Endothelial cell of umbilical vein (primary cell): ENCODE results near the gene TMEM19. TPM values are rescaled to one million over a fixed set of nuclear protein-coding genes. Genes with fewer than 3 reads are reported as not detected.

Experiments
- BruUV-seq: library from RNA; stranded (reverse); fragments of 400-500 nt; replicated peaks from 2 replicates; lab custom pipeline; 2021; lab: Mats Ljungman, UMichigan
- CTCF ChIA-PET: fragments of 300-600, 350-600 bp; sonication (Branson Sonifier 250); formaldehyde crosslinking; loops from one replicate; lab custom pipeline; 2021; ENCODE audit warnings: antibody characterized with exemption, inconsistent platforms; lab: Charles Lee
- POLR2A ChIA-PET: fragments of 300-600, 350-600 bp; sonication (Branson Sonifier 250); formaldehyde crosslinking; loops from one replicate; lab custom pipeline; 2021; ENCODE audit warnings: antibody characterized with exemption, inconsistent platforms; lab: Charles Lee
- DNase-seq: peaks from one replicate; pipeline ENCODE4 v3.0.0-alpha.2; 2011; ENCODE audit warnings: low read depth, low spot score
- FAIRE-seq: peaks from 2 replicates; lab custom pipeline; 2011; peaks lifted over from hg19 to GRCh38; lab: Jason Lieb, UNC
- H2AFZ ChIP-seq: 2 replicates; pipeline ENCODE4 v1.6.0; 2012; ENCODE audit warnings: low read depth, low read length, control low read depth, inconsistent platforms
- H3K27ac ChIP-seq: 2 replicates; pipeline ENCODE4 v1.5.1; 2011; ENCODE audit warnings: low read depth, mild to moderate bottlenecking, control low read depth, low read length, moderate library complexity; ENCODE audit not compliant: insufficient read depth
- H3K27me3 ChIP-seq, 2 experiments: 2 replicates each; pipeline versions ENCODE4 v1.6.0 to v1.6.1; 2011; ENCODE audit warnings: low read length in 2 of 2, mixed read lengths in 1 of 2; ENCODE audit not compliant: control insufficient read depth in 2 of 2, insufficient read depth in 2 of 2
- H3K36me3 ChIP-seq, 2 experiments: 2 replicates in 1 of 2; 3 replicates in 1 of 2; pipeline ENCODE4 v1.5.1; 2011; ENCODE audit warnings: low read length in 2 of 2, mild to moderate bottlenecking in 1 of 2, moderate library complexity in 1 of 2; ENCODE audit not compliant: control insufficient read depth in 2 of 2, insufficient read depth in 2 of 2; ENCODE audit errors: extremely low read depth in 1 of 2
- H3K4me1 ChIP-seq: 3 replicates; pipeline ENCODE4 v1.5.1; 2011; ENCODE audit warnings: mild to moderate bottlenecking, low read length; ENCODE audit not compliant: control insufficient read depth, insufficient read depth; ENCODE audit errors: extremely low read depth
- H3K4me2 ChIP-seq: 2 replicates; pipeline ENCODE4 v1.6.1; 2011; ENCODE audit warnings: low read length, control low read depth, mixed read lengths; ENCODE audit not compliant: insufficient read depth
- H3K4me3 ChIP-seq, 3 experiments: fragments of 200-600 bp in 1 of 3; sonication (generic), shearing (Covaris generic) in 1 of 3; replicated peaks in 1 of 3; 2 replicates each; pipeline ENCODE4 v1.5.1; 2011 to 2016; ENCODE audit warnings: control low read depth in 3 of 3, low read length in 3 of 3, mild to moderate bottlenecking in 2 of 3, inconsistent platforms in 1 of 3, low read depth in 1 of 3, moderate library complexity in 1 of 3; ENCODE audit not compliant: insufficient read depth in 1 of 3
- H3K79me2 ChIP-seq: 2 replicates; pipeline ENCODE4 v1.6.0; 2012; ENCODE audit warnings: low read length, inconsistent platforms; ENCODE audit not compliant: control insufficient read depth, insufficient read depth
- H3K9ac ChIP-seq: replicated peaks from 2 replicates; pipeline ENCODE3; 2011; ENCODE audit warnings: low read length, control low read depth; ENCODE audit not compliant: insufficient read depth; ENCODE audit errors: extremely low read depth
- H3K9me1 ChIP-seq: replicated peaks from 3 replicates; pipeline ENCODE4 v1.6.0; 2011; ENCODE audit warnings: mild to moderate bottlenecking, low read length; ENCODE audit not compliant: control insufficient read depth, insufficient read depth; ENCODE audit errors: extremely low read depth
- H3K9me3 ChIP-seq: replicated peaks from 2 replicates; pipeline ENCODE4 v1.5.1; 2012; ENCODE audit warnings: low read length, inconsistent platforms; ENCODE audit not compliant: control insufficient read depth, insufficient read depth
- H4K20me1 ChIP-seq: replicated peaks from 2 replicates; pipeline ENCODE3; 2011; ENCODE audit warnings: mild to moderate bottlenecking, low read length; ENCODE audit not compliant: control insufficient read depth, insufficient read depth; ENCODE audit errors: extremely low read depth
- CTCF ChIP-seq, 2 donors: IDR thresholded peaks; 1 replicate in 1 of 2; 2 replicates in 1 of 2; pipeline ENCODE4 v1.5.1; 2011; ENCODE audit warnings: low read length in 2 of 2, mild to moderate bottlenecking in 2 of 2, moderate library complexity in 2 of 2, control low read depth in 1 of 2, inconsistent platforms in 1 of 2, low read depth in 1 of 2; ENCODE audit not compliant: insufficient read depth in 1 of 2; ENCODE audit errors: extremely low read depth in 1 of 2
- JUN ChIP-seq: IDR thresholded peaks from 2 replicates; pipeline ENCODE4 v1.6.1; 2011; ENCODE audit warnings: borderline replicate concordance, low read depth; ENCODE audit not compliant: insufficient read length, insufficient read depth
- POLR2A ChIP-seq: IDR thresholded peaks from 2 replicates; pipeline ENCODE4 v1.6.1; 2012; ENCODE audit warnings: low read depth, mild to moderate bottlenecking, control low read depth, low read length
- dilution Hi-C: fragments of 300-500 bp; cut with MboI; formaldehyde crosslinking; loops from one replicate; pipeline ENCODE4 v1.15.0; 2019; ENCODE audit warnings: low sequenced_read_pairs; ENCODE audit not compliant: extremely low pct_ligation_motif_present
- intact Hi-C: fragments of 100-400 bp; cut with micrococcal nuclease; formaldehyde crosslinking; loops from one replicate; pipeline ENCODE4 v1.10.0; 2022
- polyA plus RNA-seq, 4 experiments: library from polyadenylated mRNA; depleted of rRNA in 3 of 4; stranded (reverse) in 3 of 4; unstranded in 1 of 4; fragments of >200 nt; gene quantifications; 2 replicates each; pipeline versions ENCODE4 v1.2.1 to v1.2.3, GENCODE V29; 2011 to 2012; ENCODE audit warnings: missing spikeins in 1 of 4
- total RNA-seq: library from RNA; stranded (reverse); gene quantifications from 2 replicates; pipeline ENCODE4 v1.2.3, GENCODE V29; 2021

Gene TMEM19
- total and polyA plus RNA-seq, 2 donors (not counting 3 experiments of a cell fraction or from before 2014, with no cell fraction given): 20.4 to 23.8 TPM

DNA sequence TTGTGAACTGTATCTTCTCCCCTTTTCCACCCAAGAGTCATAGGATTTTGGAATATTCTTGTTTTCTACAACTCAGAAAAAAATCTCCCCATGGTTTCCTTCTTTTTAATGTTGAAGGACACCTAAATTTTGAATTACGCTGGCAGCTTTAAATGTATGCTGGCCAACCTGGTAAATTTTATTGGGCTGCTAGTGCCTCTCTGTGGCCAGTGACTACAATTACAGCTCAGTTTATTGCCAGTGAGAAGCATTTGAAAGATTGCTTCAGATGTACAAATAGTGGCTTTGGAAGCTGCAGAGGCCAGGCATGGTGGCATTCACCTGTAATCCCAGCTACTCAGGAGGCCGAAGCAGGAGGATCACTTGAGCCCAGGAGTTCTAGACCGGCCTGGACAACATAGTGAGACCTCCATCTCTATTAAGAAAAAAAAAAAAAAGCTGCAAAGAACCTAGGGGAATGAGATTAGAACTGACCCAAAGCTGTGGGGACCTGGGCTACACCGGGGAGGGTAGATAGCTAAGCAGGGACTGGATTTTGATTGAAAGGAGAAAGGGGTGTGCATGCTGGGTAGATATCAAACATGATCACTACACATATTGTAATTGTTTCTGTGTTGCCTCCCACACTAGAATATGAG, 61.2 kb downstream of the TMEM19 start:
- Histone ChIP-seq H3K27me3 (peaks cover 15 to 36% of the 10 kb centered on the region in 2 experiments), H2AFZ (no peak overlapping the region), H3K4me1 (no peaks in the 10 kb centered on the region), H3K79me2 (no peaks in the 10 kb centered on the region), H3K27ac (no peak overlapping the region), H3K4me2 (no peak overlapping the region), H3K36me3 (no peaks in the 10 kb centered on the region), H3K4me3 (no peak overlapping the region), H3K9me3 (no peaks in the 10 kb centered on the region), H3K9me1 (no peaks in the 10 kb centered on the region), H4K20me1 (no peaks in the 10 kb centered on the region), H3K9ac (no peak overlapping the region)
- ChIA-PET CTCF (interaction anchor here (0.6 to 6.8 kb wide), 55 partner anchors 8 to 1018 kb away, joined by 3 to 189 read pairs (median 5); partner anchors contain the start of genes THAP2, TMEM19 and ZFC3H1), POLR2A (interaction anchor here (0.7 kb wide), 1 partner anchor 9 kb away, joined by 3 read pairs; no protein-coding TSS in a partner anchor)
- dilution Hi-C loops: no loop called here
- intact Hi-C loops: loop anchor here (1.0 to 2.0 kb wide), 5 partner anchors 60 to 530 kb away; partner anchors contain the start of genes TMEM19 and ZFC3H1
- DNase-seq (peak; percentile 66), FAIRE-seq (peak; percentile 90)
- no peak for TF ChIP-seq POLR2A
- peak; percentile 45 to 62 for TF ChIP-seq CTCF (IDR thresholded peaks at IDR 0.05; ENCODE audit: extremely low read depth in 1 of 2, insufficient read depth in 1 of 2, low read depth in 1 of 2, low read length in 2 of 2)
- TF ChIP-seq JUN: no peak
- no TSS peak for BruUV-seq
